SJCRH30 (cell line): ENCODE data around the gene OBSCN. TPM values are rescaled to one million over a fixed set of nuclear protein-coding genes. Genes with fewer than 3 reads are reported as not detected.

Experiments
- DNase-seq, 2 experiments: peaks; one replicate each; pipeline ENCODE4 v3.0.0-alpha.2; 2015 to 2020
- H3K27ac ChIP-seq: fragments of 250-450 bp; sonication (Bioruptor Pico); 2 replicates; pipeline ENCODE4 v1.5.1; 2020; ENCODE audit warnings: mild to moderate bottlenecking, moderate library complexity
- H3K27me3 ChIP-seq: fragments of 250-450 bp; sonication (Bioruptor Pico); 2 replicates; pipeline ENCODE4 v1.5.1; 2020; ENCODE audit warnings: mild to moderate bottlenecking, moderate library complexity
- H3K36me3 ChIP-seq: fragments of 250-450 bp; sonication (Bioruptor Pico); 2 replicates; pipeline ENCODE4 v1.5.1; 2020; ENCODE audit warnings: mild to moderate bottlenecking, moderate library complexity
- H3K4me1 ChIP-seq: fragments of 250-450 bp; sonication (Bioruptor Pico); 2 replicates; pipeline ENCODE4 v1.5.1; 2020; ENCODE audit warnings: mild to moderate bottlenecking, moderate library complexity
- H3K4me3 ChIP-seq: fragments of 250-450 bp; sonication (Bioruptor Pico); 2 replicates; pipeline ENCODE4 v1.5.1; 2020; ENCODE audit warnings: mild to moderate bottlenecking, moderate library complexity
- H3K9me3 ChIP-seq: fragments of 250-450 bp; sonication (Bioruptor Pico); replicated peaks from 2 replicates; pipeline ENCODE4 v1.5.1; 2020; ENCODE audit warnings: mild to moderate bottlenecking, moderate library complexity
- total RNA-seq: library from RNA; depleted of rRNA; stranded (reverse); fragments of >200 nt; shearing (Covaris generic); gene quantifications from 2 replicates; pipeline ENCODE4 v1.2.3, GENCODE V29; 2014

OBSCN gene
- total RNA-seq, 1 experiment from 2014 or later = 8.3 TPM

DNA sequence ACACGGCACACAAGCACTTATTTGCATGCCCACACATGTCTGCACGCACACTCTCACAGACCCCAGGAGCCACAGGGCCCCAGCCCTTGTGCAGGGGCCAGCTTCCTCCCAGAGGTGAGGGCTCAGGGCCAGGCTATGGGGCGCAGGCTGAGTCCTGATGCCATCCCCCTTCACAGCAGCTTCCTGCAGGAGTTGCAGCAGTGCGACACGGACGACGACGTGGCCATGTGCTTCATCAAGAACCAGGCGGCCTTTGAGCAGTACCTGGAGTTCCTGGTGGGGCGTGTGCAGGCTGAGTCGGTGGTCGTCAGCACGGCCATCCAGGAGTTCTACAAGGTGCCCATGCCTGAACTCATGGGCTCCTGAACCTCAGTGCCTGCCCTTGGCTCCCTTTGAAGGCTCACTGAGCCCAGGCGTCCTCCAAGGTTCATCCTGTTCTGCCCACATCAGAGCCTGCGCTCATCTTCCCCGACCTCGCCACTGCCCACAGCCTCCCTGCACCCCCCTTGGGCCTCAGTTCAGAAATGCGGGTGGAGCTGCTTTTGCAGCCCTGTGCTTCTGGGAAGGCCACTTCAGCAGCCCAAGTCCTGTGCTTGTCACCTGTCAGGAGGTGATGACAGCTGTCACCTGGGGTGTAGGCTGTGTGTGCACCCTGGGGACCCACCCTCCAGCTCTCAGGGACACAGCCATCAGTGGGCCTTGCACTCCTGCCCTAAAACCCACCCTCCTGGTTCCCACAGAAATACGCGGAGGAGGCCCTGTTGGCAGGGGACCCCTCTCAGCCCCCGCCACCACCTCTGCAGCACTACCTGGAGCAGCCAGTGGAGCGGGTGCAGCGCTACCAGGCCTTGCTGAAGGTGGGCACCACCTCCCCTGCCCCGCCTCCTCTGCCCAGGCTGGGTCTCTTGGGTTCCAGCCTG, 132.2 kb downstream of the OBSCN start:
- Histone ChIP-seq H3K9me3 (no peaks in the 10 kb centered on the region), H3K27me3 (no peaks in the 10 kb centered on the region), H3K27ac (no peak overlapping the region), H3K36me3 (no peaks in the 10 kb centered on the region), H3K4me1 (peaks cover 2% of the 10 kb centered on the region; the same call in 1 of the 2 replicates), H3K4me3 (no peak overlapping the region)
- peak in 1 of 2 experiments; percentile 1 for DNase-seq

DNA sequence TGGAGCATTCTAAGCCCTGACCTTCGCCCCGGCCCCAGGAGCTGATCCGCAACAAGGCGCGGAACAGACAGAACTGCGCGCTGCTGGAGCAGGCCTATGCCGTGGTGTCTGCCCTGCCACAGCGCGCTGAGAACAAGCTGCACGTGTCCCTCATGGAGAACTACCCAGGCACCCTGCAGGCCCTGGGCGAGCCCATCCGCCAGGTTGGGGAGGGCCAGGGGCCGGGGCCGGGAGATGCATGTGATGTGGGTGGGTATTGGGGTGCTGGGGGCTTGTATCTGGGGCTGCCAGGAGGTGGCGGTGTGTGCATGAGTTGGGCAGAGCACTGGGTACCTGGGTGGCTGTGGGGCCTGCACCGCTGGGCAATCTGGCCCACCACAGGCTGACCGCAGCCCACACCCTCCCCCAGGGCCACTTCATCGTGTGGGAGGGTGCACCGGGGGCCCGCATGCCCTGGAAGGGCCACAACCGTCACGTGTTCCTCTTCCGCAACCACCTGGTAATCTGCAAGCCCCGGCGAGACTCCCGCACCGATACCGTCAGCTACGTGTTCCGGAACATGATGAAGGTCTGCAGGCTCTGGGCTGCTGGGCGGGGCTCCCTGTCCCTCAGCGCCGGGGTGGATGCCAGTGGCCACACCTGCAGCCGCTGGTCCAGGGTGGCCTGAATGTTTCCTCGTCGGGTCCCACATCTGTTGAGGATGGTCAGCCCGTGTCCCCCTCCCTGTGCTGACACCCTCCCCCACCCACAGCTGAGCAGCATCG, 133.0 kb downstream of the OBSCN start:
- peak; percentile 16 to 24 for DNase-seq
- no peaks in the 10 kb centered on the region for H3K27me3 ChIP-seq
- H3K4me3 ChIP-seq = no peak overlapping the region
- peaks cover 2% of the 10 kb centered on the region; the same call in 1 of the 2 replicates for H3K4me1 ChIP-seq
- H3K27ac ChIP-seq = no peak overlapping the region
- H3K36me3 ChIP-seq = no peaks in the 10 kb centered on the region
- H3K9me3 ChIP-seq = no peaks in the 10 kb centered on the region

DNA sequence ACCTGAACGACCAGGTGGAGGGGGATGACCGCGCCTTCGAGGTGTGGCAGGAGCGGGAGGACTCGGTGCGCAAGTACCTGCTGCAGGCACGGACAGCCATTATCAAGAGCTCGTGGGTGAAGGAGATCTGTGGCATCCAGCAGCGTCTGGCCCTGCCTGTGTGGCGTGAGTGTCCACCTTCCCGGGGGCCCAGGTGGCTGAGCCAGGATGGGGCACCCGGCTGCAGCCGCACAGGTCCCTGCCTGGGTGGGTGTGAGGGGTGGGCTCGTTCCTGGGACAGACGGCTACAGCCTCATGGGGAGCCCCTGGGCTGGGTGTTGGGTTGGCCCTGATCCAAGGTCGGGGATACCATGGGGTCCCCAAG, 133.6 kb downstream of the OBSCN start:
- Histone ChIP-seq H3K27ac (no peak overlapping the region), H3K27me3 (no peaks in the 10 kb centered on the region), H3K9me3 (no peaks in the 10 kb centered on the region), H3K4me3 (no peak overlapping the region), H3K4me1 (peaks cover 2% of the 10 kb centered on the region; the same call in 1 of the 2 replicates), H3K36me3 (no peaks in the 10 kb centered on the region)
- DNase-seq = peak in 1 of 2 experiments; percentile 1

DNA sequence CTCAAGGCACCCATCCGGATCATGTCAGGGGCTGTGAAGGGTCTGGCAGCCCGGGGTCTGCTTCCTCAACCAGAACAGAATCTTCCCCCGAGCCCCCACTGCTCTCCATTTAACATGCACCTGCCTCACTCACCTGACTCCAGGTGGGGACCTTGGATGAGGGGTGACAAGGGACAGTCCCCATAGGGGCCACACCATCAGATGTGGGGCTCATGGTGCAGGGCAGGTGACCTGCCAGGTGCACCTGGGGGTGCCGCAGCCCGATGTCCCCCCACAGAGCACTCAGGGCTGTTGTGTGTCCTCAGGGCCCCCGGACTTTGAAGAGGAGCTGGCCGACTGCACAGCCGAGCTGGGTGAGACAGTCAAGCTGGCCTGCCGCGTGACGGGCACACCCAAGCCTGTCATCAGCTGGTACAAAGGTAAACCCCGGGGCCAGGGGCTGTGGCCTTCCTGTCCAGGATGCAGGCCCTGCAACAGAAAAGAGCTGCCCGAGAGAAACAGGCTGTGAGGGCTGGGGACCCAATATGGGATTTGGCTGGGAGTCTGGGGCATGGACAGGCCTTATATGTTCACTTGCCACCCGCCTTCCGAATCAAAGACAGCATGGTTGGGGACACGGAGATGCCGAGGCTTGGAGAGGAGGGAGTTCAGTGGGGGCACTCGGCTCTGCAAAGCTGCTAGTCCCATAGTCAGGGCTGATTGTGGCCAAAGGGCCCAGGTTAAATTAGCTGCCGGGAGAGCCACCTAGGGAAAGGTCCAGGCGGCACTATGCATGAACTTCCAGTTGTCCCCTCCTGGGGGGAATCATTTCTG, 134.2 kb downstream of the OBSCN start:
- Histone ChIP-seq H3K27me3 (no peaks in the 10 kb centered on the region), H3K9me3 (no peaks in the 10 kb centered on the region), H3K36me3 (no peaks in the 10 kb centered on the region), H3K4me1 (peaks cover 2% of the 10 kb centered on the region; the same call in 1 of the 2 replicates), H3K27ac (no peak overlapping the region), H3K4me3 (no peak overlapping the region)
- DNase-seq = peak in 1 of 2 experiments; percentile 1

DNA sequence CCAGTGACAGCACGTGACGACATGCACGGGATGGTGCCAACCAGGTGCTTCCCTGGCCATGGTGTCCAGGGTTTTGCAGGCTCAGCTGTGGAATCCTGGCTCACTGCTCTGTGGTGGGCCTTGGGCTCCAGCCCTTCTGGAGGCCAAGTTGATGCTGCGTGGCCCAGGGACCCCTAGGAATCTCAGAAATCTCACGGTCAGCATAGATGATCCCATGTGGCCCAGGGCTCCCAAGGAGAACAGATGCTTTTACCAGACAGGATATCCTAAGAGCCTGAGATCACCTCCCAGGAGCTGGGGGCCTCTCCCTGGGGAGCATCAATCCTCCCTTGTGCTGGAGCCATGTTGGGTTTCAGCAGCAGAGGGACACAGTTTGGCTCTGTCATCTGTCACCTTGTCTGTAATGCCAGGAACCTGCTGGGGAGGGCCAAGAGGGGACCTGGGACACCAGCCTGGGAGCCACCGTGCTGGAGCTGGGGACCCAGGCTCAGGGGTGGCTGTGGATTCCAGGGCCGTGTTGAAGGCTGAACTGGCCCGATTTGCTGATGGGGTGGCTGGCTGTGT, 134.9 kb downstream of the OBSCN start:
- Histone ChIP-seq H3K27me3 (no peaks in the 10 kb centered on the region), H3K27ac (no peak overlapping the region), H3K4me3 (no peak overlapping the region), H3K36me3 (no peaks in the 10 kb centered on the region), H3K9me3 (no peaks in the 10 kb centered on the region), H3K4me1 (peaks cover 2% of the 10 kb centered on the region; the same call in 1 of the 2 replicates)
- DNase-seq = peak in 1 of 2 experiments; percentile 19

DNA sequence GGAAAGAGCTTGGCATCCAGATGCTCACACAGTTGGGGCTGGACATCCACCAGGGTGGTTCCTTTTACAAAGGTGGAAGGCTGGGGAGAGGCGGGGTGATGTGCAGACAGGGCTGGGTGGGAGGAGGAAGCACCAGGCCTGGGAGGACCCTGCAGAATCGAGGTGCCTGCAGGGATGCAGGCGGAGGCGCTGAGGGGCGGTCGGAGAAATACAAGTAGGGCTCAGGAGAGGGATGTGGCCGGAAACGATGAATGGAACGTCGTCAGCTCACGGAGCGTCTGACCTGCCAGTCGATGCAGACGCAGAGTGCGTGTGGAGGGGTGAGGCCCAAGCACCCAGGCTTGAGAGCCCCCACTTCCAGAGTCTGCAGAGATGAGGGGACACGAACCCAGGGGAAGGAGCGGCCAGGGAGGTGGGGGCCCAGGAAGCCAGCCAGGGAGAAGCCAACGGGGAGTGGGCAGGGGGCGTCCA, 135.4 kb downstream of the OBSCN start:
- peak in 1 of 2 experiments; percentile 2 for DNase-seq
- no peaks in the 10 kb centered on the region for H3K27me3 ChIP-seq
- H3K4me1 ChIP-seq = peaks cover 2% of the 10 kb centered on the region; the same call in 1 of the 2 replicates
- no peak overlapping the region for H3K4me3 ChIP-seq
- H3K27ac ChIP-seq = no peak overlapping the region
- H3K9me3 ChIP-seq = no peaks in the 10 kb centered on the region
- no peaks in the 10 kb centered on the region for H3K36me3 ChIP-seq

DNA sequence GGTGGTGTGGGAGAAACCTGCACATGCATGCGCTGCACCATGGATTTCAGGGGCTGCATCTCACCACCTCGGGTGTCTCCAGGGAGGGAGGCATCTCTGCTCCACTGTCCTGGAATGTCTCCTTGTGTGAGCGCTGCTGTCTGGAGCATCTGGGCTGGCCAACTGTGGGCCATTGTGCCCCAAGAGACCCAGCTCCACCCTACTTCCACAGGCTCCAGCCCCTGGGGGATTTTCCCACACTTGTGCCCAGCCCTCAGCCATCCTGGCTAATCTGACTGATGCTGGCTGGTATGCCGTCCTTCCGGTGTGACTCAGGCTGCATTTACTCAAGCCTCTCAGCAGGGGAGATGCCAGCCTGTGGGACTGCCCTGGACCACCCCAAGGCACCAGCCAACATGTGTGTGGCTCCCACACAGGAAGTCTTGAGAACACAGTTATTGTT, 136.8 kb downstream of the OBSCN start:
- peak; percentile 41 to 59 for DNase-seq

DNA sequence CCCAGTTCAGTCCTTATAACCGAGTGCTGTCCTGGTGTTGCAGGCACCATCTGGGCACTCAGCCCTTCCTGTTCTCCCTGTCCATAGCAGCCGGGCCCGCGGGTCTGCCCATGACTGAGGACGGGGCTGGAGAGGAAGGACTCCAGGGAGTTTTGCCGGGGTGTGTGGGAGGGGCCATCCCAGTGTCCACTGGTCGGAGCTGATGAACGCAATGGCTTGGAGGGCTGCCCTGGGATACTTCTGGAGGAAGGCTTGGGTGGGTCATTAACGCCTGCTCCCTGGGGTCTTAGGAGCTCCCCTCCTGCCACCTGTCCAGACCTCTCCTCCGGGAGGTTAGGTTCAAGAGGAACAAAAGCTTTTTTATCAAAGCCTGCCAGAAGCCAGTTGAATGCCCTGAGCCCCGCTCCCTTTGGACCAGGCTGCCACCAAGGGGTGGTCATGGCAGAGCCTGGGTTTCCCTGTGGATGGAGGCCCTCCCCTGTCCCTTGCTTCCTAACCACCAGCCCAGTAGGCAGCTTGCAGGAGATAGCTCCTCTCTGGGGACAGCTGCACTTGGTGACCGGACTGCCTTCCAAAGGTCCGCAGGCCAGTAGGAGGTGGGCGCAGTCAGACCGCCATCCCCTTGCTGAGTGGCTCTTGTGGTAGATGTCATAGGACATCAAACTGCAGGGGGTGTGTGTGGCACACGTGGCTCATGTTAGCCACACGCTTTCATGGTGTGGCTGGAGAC, 137.5 kb downstream of the OBSCN start:
- H3K9me3 ChIP-seq = no peaks in the 10 kb centered on the region
- H3K27me3 ChIP-seq = no peaks in the 10 kb centered on the region
- no peaks in the 10 kb centered on the region for H3K36me3 ChIP-seq
- no peak overlapping the region for H3K4me3 ChIP-seq
- no peak overlapping the region; the same call in 1 of the 2 replicates for H3K27ac ChIP-seq
- peaks cover 2% of the 10 kb centered on the region; the same call in 1 of the 2 replicates for H3K4me1 ChIP-seq
- DNase-seq = peak in 1 of 2 experiments; percentile 8

More for the DNA sequence above, 136.8 kb downstream of the OBSCN start:
- H3K36me3 ChIP-seq = no peaks in the 10 kb centered on the region
- no peaks in the 10 kb centered on the region for H3K9me3 ChIP-seq
- peaks cover 2% of the 10 kb centered on the region; the same call in 1 of the 2 replicates for H3K4me1 ChIP-seq
- H3K4me3 ChIP-seq = no peak overlapping the region
- H3K27ac ChIP-seq = no peak overlapping the region; the same call in 1 of the 2 replicates
- H3K27me3 ChIP-seq = no peaks in the 10 kb centered on the region

DNA sequence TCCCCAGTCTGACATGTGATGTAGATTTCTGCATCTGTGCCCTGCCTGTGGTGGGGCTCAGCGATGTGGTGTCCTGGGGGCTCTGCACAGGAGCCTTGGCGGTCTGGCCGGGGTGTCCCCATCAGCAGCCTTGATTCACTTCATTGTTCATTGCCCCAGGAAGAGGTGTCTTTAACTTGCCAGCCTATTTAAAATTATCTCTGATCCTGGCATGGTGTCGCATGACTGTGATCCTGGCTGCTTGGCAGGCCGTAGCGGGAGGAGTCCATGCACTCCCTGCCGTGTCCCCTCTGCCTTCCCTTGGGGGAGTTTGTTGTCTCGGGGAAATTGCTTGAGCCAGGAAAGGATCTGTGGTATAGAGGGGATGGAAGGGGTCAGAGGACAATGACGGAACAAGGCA, 138.9 kb downstream of the OBSCN start:
- DNase-seq = peak in 1 of 2 experiments; percentile 0
- no peak overlapping the region for H3K27ac ChIP-seq
- H3K9me3 ChIP-seq = no peaks in the 10 kb centered on the region
- no peaks in the 10 kb centered on the region for H3K36me3 ChIP-seq
- H3K4me3 ChIP-seq = no peak overlapping the region
- no peaks in the 10 kb centered on the region for H3K27me3 ChIP-seq
- H3K4me1 ChIP-seq = peaks cover 2% of the 10 kb centered on the region; the same call in 1 of the 2 replicates

DNA sequence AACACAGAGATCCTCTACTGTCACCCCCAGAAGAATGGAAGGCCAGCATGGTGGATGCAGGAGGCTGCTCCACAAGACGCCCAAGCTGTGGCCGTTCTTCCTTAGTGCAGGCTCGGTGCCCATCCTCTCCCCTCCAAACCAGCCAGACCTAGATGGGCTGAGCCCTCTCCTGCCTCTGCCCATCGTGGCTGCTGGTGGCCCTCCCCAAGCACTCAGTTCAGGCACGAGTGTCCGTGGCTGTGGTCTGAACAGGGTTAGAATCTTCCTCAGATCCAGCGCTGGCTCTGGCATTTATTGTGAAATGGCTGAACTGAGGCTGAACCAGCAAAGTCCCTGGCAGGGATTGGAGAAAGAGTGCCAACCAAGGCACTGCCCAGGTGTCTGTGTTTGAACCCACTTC, 139.3 kb downstream of the OBSCN start:
- DNase-seq = peak in 1 of 2 experiments; percentile 0
- Histone ChIP-seq H3K9me3 (no peaks in the 10 kb centered on the region), H3K27me3 (no peaks in the 10 kb centered on the region), H3K27ac (no peak overlapping the region), H3K36me3 (no peaks in the 10 kb centered on the region), H3K4me1 (peaks cover 2% of the 10 kb centered on the region; the same call in 1 of the 2 replicates), H3K4me3 (no peak overlapping the region)

DNA sequence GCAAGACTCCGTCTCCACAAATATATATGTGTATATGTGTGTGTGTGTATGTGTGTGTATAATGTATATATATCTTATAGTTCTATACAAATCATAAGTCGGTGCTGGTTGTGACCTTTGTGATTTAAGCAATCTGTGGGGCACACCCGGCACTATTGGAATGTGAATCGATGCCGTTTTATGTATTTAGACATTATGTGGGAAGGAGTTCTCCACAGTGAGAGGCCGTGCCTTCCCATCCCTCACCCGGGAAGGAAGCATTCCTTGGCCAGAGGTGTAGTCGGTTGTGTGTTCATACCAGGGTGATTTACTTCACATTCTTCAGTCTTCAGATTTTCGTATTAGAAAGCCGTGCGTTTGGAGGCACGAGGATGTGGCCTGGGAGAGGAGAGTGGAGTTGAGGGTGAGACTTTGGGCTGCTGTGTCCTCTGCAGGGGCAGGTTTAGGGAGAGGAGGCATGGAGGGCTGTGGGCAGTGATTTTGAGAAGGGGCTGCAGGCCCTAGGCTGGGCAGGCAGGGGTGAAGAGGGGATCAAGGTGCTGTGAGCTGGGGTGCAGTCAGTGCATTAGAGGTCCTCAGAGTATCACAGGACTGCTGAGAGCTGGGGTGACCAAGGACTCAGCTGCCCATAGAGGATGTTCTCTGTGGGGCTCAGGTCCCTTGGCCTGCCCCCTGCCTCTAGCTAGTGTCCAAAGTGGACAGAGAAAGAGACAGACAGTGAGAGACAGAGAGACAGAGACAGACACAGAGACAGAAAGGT, 141.0 kb downstream of the OBSCN start:
- H3K27me3 ChIP-seq = no peaks in the 10 kb centered on the region; the same call in 1 of the 2 replicates
- H3K36me3 ChIP-seq = no peaks in the 10 kb centered on the region
- H3K4me3 ChIP-seq = no peak overlapping the region
- H3K4me1 ChIP-seq = no peaks in the 10 kb centered on the region; the same call in 1 of the 2 replicates
- no peak overlapping the region for H3K27ac ChIP-seq
- H3K9me3 ChIP-seq = no peaks in the 10 kb centered on the region
- no peak for DNase-seq

DNA sequence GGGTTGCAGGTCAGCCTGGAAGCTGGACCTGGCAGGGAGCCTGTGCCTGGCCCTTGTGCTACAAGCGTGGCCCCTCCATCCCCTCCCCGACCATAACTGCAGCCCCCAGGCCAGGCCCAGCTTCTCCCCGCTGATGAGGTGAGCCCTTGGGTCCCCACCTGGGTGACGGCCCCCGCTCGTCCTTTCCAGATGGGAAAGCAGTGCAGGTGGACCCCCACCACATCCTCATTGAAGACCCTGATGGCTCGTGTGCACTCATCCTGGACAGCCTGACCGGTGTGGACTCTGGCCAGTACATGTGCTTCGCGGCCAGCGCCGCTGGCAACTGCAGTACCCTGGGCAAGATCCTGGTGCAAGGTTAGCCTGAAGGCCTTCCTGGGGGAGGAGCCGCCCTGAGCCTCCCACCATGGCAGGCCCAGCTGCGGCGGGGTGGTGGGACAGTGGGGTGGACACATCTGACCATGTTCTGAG, 141.9 kb downstream of the OBSCN start:
- no peak overlapping the region for H3K4me3 ChIP-seq
- no peaks in the 10 kb centered on the region for H3K9me3 ChIP-seq
- H3K4me1 ChIP-seq = no peaks in the 10 kb centered on the region; the same call in 1 of the 2 replicates
- H3K36me3 ChIP-seq = no peaks in the 10 kb centered on the region
- no peak overlapping the region for H3K27ac ChIP-seq
- DNase-seq = no peak
- H3K27me3 ChIP-seq = no peaks in the 10 kb centered on the region; the same call in 1 of the 2 replicates
